GM21529 (cell line): ENCODE results near the gene STAC2.
A peak's percentile ranks its signal among the peaks of the same experiment; 100 is the strongest.
"Not testable (repeated sequence)": the region's sequence is repeated elsewhere in the genome, so short reads cannot be mapped to it uniquely, and the experiment has no call there.

Source experiments
- ATAC-seq: cut with Tn5 transposase; IDR thresholded peaks from one replicate; pipeline ENCODE4 v1.9.1; 2021; ENCODE audit not compliant: unreplicated experiment

Gene STAC2, protein sequence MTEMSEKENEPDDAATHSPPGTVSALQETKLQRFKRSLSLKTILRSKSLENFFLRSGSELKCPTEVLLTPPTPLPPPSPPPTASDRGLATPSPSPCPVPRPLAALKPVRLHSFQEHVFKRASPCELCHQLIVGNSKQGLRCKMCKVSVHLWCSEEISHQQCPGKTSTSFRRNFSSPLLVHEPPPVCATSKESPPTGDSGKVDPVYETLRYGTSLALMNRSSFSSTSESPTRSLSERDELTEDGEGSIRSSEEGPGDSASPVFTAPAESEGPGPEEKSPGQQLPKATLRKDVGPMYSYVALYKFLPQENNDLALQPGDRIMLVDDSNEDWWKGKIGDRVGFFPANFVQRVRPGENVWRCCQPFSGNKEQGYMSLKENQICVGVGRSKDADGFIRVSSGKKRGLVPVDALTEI

GRCh38 chr17:39225308-39225958 lies at the start of gene STAC2:
Gene STAC2, minus strand, starts transcription at chr17:39225945. Its CDS starts 443 bp downstream, at chr17:39225502.
- ATAC-seq: no peak

- no peak for ATAC-seq
Measured at GRCh38 chr17:39271546-39271945, 45.8 kb upstream of the STAC2 start.

GRCh38 chr17:39270923-39271322 lies 45.2 kb upstream of the STAC2 start:
- ATAC-seq: no peak

DNA sequence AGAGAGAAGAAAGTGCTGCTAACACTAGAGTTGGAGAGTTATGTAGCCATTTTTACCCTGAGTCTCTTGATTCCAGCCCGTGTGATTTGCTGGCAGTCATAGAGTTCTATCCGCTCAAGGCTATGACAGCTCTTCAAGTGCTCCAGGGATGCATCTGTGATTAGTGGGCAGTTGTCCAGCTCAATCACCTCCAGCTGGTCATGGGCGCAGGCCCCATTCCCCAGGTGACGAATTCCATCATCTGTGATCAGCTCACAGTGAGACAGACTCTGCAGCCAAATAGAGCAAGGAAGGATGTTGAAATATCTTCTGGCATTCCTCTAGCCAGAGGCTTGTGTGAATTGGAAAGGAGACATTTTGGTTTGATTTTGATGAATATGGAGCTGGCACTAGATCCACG lies 38.4 kb upstream of the STAC2 start:
- ATAC-seq: no peak

GRCh38 chr17:39261286-39261685 lies 35.5 kb upstream of the STAC2 start:
- no peak for ATAC-seq

DNA sequence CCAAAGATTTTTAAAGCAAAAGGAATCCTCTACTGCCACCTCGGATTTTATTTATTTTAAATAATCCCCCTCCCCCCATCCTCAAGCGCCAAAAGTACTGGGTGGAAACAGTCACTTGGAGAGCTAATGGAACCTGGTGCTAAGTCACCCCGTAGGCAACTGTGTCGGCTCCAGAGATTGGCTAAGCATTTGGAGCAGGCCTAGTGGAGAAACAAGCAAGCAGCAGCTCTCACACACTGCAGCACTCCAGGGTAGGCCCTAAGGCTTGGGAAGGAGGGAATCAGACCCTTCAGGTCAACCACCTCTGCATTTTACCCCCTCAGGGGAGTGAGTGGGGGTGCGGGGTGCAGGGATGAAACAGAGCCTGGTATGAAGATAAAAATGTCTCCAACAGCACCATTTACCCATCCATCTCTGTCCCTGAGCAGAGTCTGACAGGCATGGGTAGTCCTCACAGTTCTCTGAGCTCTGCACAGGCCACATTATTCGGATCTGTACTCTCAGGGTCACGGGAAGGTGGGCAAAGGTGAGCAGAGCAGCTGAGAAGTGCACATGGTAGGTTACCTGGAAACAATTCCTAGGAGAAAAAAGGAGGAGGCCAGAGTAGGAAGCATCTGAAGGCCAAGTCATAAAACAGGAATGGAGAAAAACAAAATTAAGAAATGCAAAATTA lies 27.2 kb upstream of the STAC2 start:
- no peak for ATAC-seq

DNA sequence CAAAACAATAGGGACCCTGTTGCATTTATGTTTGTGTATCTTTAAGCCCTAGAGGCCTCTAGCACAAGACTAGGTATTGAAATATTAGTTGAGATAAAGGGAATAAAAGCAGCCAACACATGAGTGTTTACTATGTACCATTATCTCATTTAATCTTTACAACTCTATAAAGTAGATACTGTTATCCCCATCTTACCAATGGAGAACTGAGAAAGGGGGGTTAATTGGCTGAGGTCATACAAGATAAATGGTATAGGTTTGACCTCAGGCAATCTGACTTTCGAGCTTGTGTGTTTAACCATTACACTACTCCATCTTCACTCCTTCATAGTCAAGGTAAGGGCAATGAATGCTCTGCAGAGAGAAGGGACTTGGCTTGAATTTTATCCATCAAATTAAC lies 26.3 kb upstream of the STAC2 start:
- ATAC-seq: no peak

- not testable (repeated sequence) for ATAC-seq
Measured at GRCh38 chr17:39250076-39250475, 24.3 kb upstream of the STAC2 start.

DNA sequence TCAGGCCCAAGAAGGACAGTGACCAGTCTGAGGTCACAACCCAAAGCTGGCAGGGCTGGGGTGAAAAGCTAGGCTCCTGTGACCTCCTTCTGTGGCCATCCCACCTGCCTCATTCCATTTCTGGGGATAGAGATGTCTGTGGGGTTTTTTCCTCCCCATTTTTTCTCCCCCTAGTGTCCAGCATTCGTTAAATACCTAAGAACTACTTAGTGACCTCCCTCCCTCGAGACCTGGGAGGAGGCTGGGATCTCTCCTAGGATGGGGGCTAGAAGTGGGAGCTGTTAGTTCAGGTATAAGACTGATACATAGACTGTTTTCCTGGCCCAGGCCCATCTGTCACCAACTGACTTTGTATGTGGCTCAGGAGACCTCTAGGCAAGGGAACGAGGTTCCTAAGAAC lies 20.5 kb upstream of the STAC2 start:
- ATAC-seq: no peak

DNA sequence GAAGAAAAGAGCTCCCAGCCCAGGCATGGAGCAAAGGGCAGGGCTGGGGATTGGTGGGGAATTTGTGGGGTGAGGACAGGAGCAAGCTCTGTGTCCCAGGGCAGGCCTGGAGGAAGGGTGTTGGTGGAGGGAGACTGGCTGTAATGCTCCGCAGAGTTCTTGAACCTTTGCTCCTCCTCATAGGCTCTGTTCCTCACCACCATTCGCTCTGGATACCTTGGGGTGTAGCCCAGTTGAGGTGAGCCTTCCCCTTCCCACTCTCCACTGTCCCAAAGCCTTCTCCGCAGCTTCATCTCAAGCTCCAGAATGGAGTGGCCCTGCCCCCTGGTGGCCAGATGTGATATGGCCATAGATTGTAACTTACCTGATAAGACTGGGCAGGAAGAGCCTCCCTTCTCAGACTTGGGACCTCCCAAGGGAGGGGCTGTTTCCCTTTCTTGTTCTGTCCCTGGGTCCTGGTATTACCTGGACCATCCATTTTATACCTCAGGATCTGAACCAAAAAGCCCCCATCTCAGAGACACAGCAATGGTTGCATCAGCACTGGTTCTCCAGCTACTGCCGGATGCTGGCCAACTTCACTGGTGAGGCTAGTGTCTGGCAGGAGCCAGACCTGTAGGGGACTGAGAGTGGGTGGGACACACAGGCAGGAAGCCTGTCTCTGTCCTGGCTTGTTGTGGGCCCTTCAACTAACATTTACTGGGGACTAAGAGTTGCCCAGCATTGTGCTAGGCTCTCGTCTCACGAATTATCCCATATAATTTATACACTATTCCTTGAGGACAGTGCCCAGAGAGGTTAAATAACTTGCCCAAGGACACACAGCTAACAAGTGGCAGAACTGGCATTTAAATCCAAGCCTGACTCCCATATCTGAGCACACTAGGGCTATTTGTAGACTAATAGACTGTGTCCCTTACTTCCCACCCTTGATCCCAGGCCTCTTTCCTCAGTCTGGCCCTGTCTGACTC lies 19.1 kb upstream of the STAC2 start:
- no peak for ATAC-seq

GRCh38 chr17:39244016-39244599 lies 18.4 kb upstream of the STAC2 start:
- no peak for ATAC-seq

DNA sequence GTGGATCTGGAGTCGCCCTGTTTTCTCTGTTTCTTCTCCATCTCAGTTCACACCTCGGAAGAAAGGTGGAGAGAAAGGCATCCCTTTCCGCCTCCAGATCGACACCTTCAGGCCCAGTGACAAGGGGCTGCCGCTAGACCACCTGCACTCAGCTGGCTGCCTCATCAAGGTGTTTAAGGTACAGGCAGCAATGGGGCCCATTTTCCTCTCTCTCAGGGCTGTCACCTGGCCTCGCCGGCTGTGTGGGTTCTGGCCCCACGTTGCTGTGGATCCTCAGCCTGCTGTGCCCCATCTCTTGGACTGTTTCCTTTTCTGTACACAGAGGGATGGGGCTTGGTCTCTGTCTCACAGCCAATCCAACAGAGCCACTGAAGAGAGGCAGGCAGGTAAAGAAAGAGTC lies 17.4 kb upstream of the STAC2 start:
- ATAC-seq: no peak

- ATAC-seq: no peak
Measured at GRCh38 chr17:39240631-39241030, 14.9 kb upstream of the STAC2 start.

- ATAC-seq: peak; percentile 68
Measured at GRCh38 chr17:39239640-39240314, 14.0 kb upstream of the STAC2 start.

GRCh38 chr17:39238311-39238972 lies 12.7 kb upstream of the STAC2 start:
- no peak for ATAC-seq

DNA sequence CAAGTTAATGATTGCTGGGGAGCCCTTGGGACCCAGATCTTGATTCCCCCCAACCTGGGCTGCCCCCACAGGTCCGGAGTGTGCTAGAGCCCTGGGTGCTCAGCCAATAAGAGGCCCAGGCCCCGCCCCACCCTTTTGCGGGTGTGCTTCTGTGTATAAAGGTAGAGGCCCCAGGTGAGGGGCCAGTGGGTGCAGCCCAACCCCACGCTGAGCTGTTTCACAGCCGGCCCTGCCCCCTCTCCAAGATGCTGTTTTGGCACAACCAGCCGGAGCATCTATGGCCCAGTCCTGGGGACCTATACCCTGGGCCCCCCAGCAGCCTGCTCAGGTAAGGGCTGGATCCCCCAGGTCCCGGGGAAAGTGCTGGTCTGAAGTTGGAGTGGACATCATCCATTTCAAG lies 11.8 kb upstream of the STAC2 start:
- no peak for ATAC-seq

GRCh38 chr17:39236981-39237441 lies 11.3 kb upstream of the STAC2 start:
- ATAC-seq: no peak

- ATAC-seq: no peak
Measured at GRCh38 chr17:39236450-39236927, 10.7 kb upstream of the STAC2 start.
